Measurements from ENCODE around the gene CCDC141.

The CCDC141 gene

GRCh38 chr2:178819992-178820391 is 229.9 kb downstream of the CCDC141 start:
- DNase-seq = no peak

DNA sequence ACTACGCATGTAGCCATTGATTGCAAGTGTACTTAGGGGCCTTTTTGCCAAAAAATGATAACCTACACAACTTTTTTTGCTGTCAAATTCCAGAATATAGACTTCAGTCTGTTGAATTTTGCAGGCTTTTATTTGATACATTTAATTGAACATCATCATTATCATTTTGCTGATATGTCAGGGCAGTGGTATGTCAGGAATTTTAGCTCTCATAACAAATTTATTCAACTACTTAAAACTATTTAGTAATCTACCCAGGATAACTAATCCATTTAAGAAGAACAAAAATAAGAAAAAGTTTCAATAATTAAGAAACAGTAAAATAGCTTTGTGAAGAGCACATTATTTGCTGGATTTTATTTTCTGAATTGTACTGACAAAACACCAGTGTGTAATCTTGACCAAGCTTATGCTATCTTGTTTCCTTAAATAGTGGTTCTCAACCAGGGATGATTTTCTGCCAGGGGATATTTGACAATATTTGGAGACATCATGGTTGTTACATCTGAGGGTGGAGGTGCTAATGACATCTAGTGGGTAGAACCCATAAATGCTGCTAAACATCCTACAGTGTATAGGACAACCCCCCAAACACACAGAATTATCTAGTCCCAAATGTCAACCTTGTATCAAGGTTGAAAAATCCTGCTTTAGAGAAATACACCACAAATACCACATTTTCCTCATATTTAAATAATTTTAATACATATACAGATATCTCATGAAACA is 230.6 kb downstream of the CCDC141 start:
- DNase-seq = no peak

DNA sequence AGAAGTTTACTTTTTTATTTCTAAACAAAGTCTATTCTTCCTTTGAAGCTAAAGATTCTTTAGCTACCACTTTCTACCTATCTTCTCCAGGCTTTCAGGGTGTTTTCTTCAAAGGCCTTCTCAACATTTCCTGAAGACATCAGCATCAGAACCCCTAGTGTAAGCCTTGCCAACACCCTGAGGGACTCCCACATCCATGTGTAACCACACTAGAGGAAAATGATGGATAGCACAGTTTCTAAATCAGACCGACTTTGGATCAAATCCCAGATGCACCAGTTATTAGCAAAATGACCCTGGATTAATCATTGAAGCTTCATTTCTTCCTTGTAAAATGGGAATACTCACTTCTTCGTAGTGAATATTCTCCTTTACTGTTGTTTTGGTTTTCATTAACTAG is 238.0 kb downstream of the CCDC141 start:
- no peak for DNase-seq

DNA sequence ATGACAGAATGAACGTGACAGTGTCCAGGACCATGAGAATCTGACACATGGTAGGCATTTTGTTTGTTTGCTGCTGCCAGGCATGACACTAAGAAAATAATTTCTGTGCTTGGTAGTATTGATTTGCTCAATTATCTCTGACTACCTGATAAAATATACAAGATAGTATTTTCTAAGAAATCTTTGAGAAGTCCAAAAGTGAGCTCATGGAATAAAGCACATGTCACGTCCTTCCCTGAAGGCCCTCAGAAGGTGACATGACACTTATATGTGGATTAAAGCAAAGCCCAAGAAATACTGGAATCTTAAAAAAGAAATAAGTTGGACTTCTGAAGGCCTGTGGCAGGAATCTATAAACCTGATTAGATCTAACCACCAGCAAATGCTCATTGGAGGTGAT is 238.9 kb downstream of the CCDC141 start:
- no peak for DNase-seq

DNA sequence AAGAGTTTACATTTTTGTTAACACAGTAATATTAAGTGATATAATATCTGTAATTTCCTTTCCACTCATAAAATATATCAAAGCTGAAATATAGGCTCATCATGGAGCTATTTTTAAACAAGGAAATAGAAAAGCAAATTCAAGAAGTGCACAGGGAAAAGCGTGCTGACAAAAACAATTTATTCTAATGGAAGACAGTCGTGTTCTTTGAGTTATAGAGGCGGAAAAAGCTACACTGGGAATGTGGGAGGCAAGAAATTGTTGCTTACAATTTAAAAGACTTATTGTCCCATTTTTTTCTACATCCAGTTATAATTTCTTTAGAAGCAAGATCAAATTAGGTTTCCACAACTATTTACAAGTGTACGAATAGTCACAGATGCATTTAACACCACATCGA is 239.5 kb downstream of the CCDC141 start:
- no peak for DNase-seq

GRCh38 chr2:178807227-178808008 is 242.5 kb downstream of the CCDC141 start, which contains the start of gene TTN:
Gene TTN (minus strand): TSS chr2:178807423. CDS start chr2:178804642, 2,781 bp downstream.
- no peak for DNase-seq

DNA sequence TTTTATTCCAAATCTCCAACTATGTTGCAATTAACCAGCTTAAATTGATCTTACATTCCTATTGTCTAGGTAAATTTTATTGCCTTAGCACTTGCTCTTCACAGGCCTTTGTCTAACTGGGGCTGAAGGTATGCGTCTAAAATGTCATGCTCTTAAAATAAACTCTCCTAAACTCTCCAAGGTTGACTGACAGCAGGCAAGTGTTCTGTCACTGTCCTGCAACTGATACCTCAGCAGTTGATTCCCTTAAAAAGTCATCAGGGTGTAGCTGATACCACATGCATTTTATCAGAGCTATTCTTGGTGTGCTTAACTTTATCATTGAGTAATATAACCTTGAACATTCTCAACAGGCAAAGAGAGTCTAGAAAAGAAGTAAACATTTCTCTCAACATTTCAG is 243.4 kb downstream of the CCDC141 start:
- no peak for DNase-seq

DNA sequence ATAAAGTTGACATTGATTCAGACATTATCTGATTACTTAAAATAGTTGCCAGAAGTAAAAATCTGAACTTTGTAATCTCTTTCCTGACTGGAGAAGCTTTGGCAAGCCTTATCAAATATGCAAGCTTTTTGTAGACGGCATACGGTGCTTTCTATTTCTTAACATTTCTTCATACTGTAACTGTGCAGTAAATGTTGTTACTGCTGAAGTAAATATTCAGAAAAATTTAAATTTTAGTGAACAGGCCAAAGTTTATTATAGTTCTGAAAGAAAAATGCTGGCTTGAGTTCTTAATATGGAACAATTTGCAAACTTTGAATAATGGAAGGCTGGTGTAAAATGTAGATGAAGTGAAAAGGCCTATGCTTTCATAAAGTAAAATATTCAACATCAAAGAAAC is 244.5 kb downstream of the CCDC141 start:
- DNase-seq = no peak

DNA sequence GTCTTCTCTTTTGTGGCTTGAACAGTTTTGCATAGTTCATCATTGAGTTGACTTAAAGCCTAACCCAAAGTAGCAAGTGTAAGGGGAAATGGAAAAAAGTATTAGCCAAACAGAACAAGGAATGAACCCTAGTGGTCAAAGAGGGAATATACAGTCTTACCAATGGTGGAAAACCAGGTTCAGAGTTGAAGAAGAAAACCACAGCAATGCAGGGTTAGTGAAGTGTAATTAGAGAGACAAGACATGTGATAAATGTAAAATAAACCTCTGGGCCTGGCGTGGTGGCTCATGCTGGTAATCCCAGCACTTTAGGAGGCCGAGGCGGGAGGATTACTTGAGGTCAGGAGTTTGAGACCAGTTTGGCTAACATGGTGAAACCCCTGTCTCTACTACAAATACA is 245.1 kb downstream of the CCDC141 start:
- no peak for DNase-seq

DNA sequence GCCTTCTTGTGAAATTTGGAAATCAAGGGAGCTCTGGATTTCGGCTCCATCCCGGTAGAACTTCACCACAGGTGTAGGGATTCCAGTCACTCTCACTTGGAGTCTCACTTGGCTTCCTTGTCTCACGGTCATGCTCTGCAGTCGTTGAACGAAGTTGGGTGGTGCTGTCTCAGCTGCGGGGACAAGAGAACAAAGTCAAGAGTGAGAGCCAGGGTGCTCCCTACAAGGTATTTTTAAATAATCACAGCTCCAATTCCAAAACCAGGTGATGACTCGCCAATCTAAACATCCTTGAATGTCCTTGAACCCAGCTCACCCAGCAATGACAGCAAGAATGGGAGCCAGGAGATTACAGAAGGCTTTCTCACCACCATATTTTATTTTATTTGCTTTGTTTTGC is 249.4 kb downstream of the CCDC141 start:
- no peak for DNase-seq

DNA sequence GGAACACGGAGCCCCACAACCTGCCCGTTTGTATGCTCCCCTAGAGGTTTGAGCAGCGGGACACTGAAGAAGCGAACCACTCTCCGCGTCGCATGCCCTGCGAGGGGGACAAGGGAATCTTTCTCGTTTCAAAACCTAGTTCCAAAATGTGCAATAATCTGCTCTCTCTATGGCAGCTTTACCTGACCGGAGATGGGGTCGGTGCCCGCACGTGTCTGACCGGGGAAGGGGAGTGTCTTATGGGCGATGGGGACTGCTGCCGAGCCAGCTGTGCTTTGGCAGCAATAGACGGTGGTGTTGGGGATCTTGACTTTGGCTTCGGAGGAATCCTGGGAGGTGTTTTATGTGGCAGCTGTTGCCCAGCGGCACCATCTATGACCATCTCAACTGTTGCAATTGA is 250.6 kb downstream of the CCDC141 start:
- DNase-seq = no peak

GRCh38 chr2:178796079-178796677 is 253.8 kb downstream of the CCDC141 start:
- no peak for DNase-seq

GRCh38 chr2:178787934-178788333 is 262.0 kb downstream of the CCDC141 start:
- no peak for DNase-seq

DNA sequence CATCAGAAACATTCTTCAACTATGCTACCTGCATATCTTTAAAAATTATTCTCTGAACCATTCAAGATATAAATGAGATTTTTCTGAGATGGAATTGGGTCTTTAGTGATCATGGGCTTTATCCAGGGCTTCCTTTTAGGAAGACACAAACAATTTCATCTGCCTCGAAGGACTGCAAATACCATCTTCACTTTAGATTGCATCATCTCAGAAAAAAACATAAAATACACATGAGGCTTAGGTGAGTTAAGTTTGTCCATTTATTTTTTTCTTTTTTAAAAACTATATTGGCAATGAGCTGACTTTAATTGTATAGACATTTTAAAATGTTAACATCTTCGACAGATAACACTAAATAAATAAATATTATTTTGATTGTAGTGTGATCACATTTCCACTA is 262.8 kb downstream of the CCDC141 start:
- DNase-seq = no peak

- DNase-seq = no peak
Measured at GRCh38 chr2:178783889-178784288, 266.0 kb downstream of the CCDC141 start.

- DNase-seq = no peak
Measured at GRCh38 chr2:178782236-178782635, 267.7 kb downstream of the CCDC141 start.

Data from effector CD8-positive, alpha-beta T cell (primary cell).